Fibroblast of villous mesenchyme (primary cell): Measurements from ENCODE around the gene TMEM174. TPM values are rescaled to one million over a fixed set of nuclear protein-coding genes. Genes with fewer than 3 reads are reported as not detected.

Experiments
- DNase-seq: peaks from one replicate; pipeline ENCODE4 v3.0.0-alpha.2; 2010; ENCODE audit warnings: low read depth
- H3K4me3 ChIP-seq: 2 replicates; pipeline ENCODE4 v1.5.1; 2011; ENCODE audit warnings: low read depth, mild to moderate bottlenecking, low read length
- CTCF ChIP-seq: IDR thresholded peaks from 2 replicates; pipeline ENCODE4 v1.5.1; 2012; ENCODE audit warnings: low read depth, mild to moderate bottlenecking, low read length; ENCODE audit not compliant: insufficient read depth
- total RNA-seq: library from RNA; depleted of rRNA; stranded (reverse); fragments of >200 nt; gene quantifications from 2 replicates; pipeline ENCODE4 v1.2.3, GENCODE V29; 2012

Gene TMEM174
- total RNA-seq, 1 donor, result not detected

- TF ChIP-seq CTCF, result peak; percentile 8
- DNase-seq, result no peak
Measured at GRCh38 chr5:73152411-73153388, 20.3 kb upstream of the TMEM174 start.

DNA sequence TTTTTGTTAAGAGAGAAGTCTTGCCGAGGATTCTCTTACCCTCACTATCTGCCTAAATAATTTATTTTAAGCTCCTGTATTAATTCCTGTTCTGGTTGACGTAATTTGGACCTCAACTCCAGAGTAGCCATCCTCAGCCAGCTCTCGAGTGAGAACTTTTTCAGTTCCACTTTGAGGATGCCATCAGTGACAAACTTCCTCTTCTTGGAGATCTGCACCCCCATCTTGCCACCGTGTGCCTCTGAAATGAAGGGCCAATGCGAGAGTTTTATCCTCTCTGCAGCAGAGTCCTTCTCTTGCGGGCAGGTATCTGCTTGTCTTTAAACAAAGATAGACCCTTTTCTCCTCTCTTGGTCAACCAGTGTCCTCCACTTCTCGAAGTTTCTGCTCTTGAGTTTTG lies 19.5 kb upstream of the TMEM174 start:
- no peak overlapping the region for H3K4me3 ChIP-seq
- no peak for DNase-seq
- no peak for TF ChIP-seq CTCF

More at GRCh38 chr5:73152411-73153388, 20.3 kb upstream of the TMEM174 start:
- H3K4me3 ChIP-seq, result no peak overlapping the region

DNA sequence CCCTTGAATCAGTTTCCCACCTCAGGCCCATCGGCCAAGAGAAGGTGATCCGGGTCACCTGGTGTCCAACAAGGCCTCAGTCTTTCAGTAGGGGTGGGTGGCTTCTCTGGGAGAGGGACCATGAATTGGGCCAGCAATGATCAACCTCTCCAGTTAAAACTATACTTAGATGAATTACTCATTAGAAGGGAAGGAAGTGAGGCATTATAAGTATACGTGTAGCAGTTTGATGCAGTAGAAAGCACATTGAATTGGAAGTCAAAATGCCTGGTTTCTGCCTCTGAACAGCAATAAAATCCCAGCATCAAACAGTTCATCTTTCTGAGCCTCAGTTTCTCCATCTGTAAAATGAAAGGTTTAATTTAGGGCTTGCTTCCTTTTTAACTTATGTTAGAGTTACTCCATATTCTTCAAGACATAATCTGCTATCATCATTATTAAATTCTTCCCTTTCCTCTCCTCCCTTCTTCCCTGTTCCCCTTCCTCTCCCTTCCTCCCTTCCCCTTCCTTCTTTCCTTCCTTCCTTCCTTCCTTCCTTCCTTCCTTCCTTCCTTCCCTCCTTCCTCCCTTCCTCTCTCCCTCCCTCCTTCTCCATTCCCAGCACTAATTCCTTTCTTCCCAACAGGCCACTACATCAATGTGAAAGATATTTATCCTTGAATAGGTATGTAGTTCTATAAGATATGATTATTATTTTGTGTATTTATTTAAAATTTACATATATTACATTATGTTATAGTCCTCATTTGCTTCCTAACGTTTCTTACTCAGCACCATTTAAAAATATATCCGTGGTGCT lies 18.6 kb upstream of the TMEM174 start:
- no peak for DNase-seq
- H3K4me3 ChIP-seq, result no peak overlapping the region
- no peak for TF ChIP-seq CTCF

- no peak for TF ChIP-seq CTCF
- H3K4me3 ChIP-seq, result no peak overlapping the region
- no peak for DNase-seq
Measured at GRCh38 chr5:73155271-73156222, 17.4 kb upstream of the TMEM174 start.

GRCh38 chr5:73157414-73158303 lies 15.3 kb upstream of the TMEM174 start:
- no peak for TF ChIP-seq CTCF
- DNase-seq, result no peak
- H3K4me3 ChIP-seq, result no peak overlapping the region
